Ovary (tissue), 3 donors: Measurements from ENCODE around the gene PLA2G2E.

Source experiments
- EP300 ChIP-seq: sonication (generic); formaldehyde crosslinking; IDR thresholded peaks from one replicate; pipeline ENCODE4 v1.6.1; 2017; ENCODE audit warnings: antibody characterized with exemption
- TF ChIP-seq, protein P1 (sequence below), 3 donors: fragments of 450-650 bp in 2 of 3; fragments of 200-600 bp in 1 of 3; IDR thresholded peaks; one replicate each; pipeline versions ENCODE4 v1.5.1 to v1.8.0; 2016 to 2022; ENCODE audit warnings: antibody characterized with exemption in 3 of 3, mild to moderate bottlenecking in 1 of 3
- donor health status: DM: no; HTN: no; CAD: no.

DNA sequence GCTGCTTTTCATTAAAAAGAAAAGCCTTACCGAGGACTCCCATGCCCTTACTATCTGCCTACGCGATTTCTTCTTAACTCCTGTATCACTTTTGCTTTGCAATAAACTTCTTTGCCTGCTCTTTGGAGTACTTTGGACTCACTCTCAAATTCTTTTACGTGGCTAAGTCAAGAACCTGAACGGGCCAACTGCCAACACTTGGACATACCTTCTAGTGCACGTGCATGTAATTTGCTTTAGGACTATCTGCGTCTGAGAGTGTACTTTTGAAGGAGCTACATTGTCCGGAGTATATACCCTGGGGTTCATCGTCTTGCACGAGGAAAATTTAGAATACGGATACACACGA is 44.8 kb downstream of the PLA2G2E start:
- TF ChIP-seq EP300: no peak
- TF ChIP-seq, protein P1, sequence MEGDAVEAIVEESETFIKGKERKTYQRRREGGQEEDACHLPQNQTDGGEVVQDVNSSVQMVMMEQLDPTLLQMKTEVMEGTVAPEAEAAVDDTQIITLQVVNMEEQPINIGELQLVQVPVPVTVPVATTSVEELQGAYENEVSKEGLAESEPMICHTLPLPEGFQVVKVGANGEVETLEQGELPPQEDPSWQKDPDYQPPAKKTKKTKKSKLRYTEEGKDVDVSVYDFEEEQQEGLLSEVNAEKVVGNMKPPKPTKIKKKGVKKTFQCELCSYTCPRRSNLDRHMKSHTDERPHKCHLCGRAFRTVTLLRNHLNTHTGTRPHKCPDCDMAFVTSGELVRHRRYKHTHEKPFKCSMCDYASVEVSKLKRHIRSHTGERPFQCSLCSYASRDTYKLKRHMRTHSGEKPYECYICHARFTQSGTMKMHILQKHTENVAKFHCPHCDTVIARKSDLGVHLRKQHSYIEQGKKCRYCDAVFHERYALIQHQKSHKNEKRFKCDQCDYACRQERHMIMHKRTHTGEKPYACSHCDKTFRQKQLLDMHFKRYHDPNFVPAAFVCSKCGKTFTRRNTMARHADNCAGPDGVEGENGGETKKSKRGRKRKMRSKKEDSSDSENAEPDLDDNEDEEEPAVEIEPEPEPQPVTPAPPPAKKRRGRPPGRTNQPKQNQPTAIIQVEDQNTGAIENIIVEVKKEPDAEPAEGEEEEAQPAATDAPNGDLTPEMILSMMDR (IDR thresholded peaks at IDR 0.05): no peak
